VCaP (cell line): Measurements from ENCODE around the gene PRKAR2B.

Experiments
- H3K27ac ChIP-seq: fragments of 450-650 bp; 2 replicates; pipeline ENCODE4 v1.5.1; 2017
- CTCF ChIP-seq: fragments of 450-650 bp; conservative IDR thresholded peaks from 2 replicates; pipeline ENCODE4 v1.5.1; 2017; ENCODE audit warnings: mild to moderate bottlenecking, moderate library complexity

The PRKAR2B gene

DNA sequence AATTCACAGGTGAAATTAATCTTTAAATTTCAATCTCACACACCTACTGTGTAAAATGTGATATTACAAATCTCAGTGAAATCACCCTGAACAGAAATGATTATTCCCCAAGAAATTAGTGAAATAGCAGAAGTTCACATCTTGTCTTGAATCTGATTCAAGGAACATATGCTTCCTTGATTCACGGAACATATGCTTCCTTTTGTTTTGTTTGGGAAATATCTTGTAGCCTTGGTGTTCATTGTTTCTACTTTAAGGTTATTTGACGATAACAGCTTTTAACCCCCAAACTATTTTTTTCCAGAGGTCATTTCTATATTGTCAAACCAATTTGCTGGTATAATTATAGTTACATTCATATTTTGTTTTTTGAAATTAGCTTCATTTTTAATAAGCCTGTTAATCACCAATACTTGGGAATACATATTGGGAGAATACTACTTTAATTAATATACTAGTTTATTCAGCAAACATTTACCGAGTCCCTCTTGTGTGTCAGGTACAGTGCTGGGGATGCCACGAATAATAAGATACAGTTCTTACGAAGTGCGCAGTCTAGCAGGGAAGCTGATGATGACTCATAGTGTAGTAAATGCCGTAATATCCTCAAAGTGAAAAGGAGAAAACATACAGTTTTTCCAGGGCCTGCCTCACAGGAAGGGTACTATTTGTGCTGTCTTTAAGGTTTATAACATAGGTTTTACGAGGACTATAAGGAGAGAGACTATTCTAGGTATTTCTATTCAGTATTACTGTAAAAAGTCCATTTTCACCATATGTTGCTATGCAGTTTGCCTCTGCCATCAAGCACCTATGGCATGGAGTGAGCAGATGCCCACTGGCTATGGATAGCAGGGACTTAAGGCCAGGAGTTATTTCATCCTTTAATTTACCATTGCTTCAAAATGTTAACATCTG lies 32.5 kb downstream of the PRKAR2B start:
- H3K27ac ChIP-seq: no peak overlapping the region
- TF ChIP-seq CTCF: no peak

DNA sequence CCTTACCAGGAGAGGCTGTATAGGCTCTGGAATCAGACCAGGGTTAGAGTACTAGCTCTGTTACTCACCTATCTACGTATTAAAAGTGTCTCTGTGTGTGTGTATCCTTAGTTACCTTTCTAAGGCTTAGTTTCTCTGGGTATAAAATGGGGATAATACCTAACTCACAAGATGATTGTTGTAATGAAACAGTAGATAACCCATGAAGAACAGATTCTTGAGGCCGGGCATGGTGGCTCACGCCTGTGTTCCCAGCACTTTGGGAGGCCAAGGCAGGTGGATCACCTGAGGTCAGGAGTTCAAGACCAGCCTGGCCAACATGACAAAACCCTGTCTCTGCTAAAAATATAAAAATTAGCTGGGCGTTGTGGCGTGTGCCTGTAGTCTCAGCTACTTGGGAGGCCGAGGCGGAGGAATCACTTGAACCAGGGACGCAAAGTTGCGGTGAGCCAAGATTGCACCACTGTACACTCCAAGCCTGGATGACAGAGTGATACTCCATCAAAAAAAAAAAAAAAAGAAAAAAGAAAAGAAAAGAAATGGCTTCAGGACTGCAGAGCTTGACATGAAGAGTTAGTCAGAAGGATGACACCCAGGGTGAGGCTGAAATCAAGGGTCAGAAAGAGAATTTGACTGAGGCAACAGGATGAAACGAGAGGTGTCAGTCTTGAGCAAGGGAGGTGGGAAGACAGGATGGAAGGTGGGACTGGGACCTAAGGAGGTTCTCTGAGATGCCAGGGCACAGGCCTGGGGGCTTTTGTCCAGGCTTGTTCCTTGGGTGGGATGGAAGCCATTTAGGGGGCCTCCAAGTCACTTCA lies 33.4 kb downstream of the PRKAR2B start:
- TF ChIP-seq CTCF: no peak
- H3K27ac ChIP-seq: no peak overlapping the region

GRCh38 chr7:107078517-107078966 lies 34.0 kb downstream of the PRKAR2B start:
- TF ChIP-seq CTCF: no peak
- no peak overlapping the region for H3K27ac ChIP-seq

- TF ChIP-seq CTCF: no peak
- no peak overlapping the region for H3K27ac ChIP-seq
These were observed 34.9 kb downstream of the PRKAR2B start for GRCh38 chr7:107079212-107079940.

- no peak for TF ChIP-seq CTCF
- H3K27ac ChIP-seq: no peak overlapping the region
These were observed 35.6 kb downstream of the PRKAR2B start for GRCh38 chr7:107080099-107080505.

GRCh38 chr7:107080533-107080932 lies 36.0 kb downstream of the PRKAR2B start:
- TF ChIP-seq CTCF: no peak
- no peak overlapping the region for H3K27ac ChIP-seq

GRCh38 chr7:107085180-107085579 lies 40.7 kb downstream of the PRKAR2B start:
- no peak for TF ChIP-seq CTCF
- H3K27ac ChIP-seq: no peak overlapping the region
